Activated CD4-positive, alpha-beta memory T cell treated with anti-CD3 and anti-CD28 coated beads for 36 hours (primary cell): ENCODE measurements around the gene PPP6C. TPM values are rescaled to one million over a fixed set of nuclear protein-coding genes. Genes with fewer than 3 reads are reported as not detected.
"Not testable (repeated sequence)": the region's sequence is repeated elsewhere in the genome, so short reads cannot be mapped to it uniquely, and the experiment has no call there.

Experiments used
- CTCF ChIA-PET: fragments of 350-600 bp; sonication (Branson Sonifier 250); formaldehyde crosslinking; loops from one replicate; lab custom pipeline; 2021; ENCODE audit warnings: antibody characterized with exemption, inconsistent platforms; lab: Charles Lee
- POLR2A ChIA-PET: fragments of 350-600 bp; sonication (Branson Sonifier 250); formaldehyde crosslinking; loops from one replicate; lab custom pipeline; 2021; ENCODE audit warnings: antibody characterized with exemption; lab: Charles Lee
- DNase-seq: peaks from one replicate; pipeline ENCODE4 v3.0.0-alpha.2; 2020
- H3K27ac Mint-ChIP-seq: one replicate; pipeline ENCODE4 v1.8.0; 2021; ENCODE audit warnings: mixed read lengths
- H3K27me3 Mint-ChIP-seq: one replicate; pipeline ENCODE4 v1.8.0; 2021; ENCODE audit warnings: mixed read lengths
- H3K36me3 Mint-ChIP-seq: one replicate; pipeline ENCODE4 v1.8.0; 2021; ENCODE audit warnings: mixed read lengths
- H3K4me1 Mint-ChIP-seq: one replicate; pipeline ENCODE4 v1.8.0; 2021; ENCODE audit warnings: low read depth, mixed read lengths
- H3K4me3 Mint-ChIP-seq: one replicate; pipeline ENCODE4 v1.8.0; 2021; ENCODE audit warnings: mild to moderate bottlenecking, mixed read lengths
- H3K9me3 Mint-ChIP-seq: one replicate; pipeline ENCODE4 v1.8.0; 2021; ENCODE audit warnings: mixed read lengths
- intact Hi-C: fragments of 100-400 bp; cut with micrococcal nuclease; formaldehyde crosslinking; loops from one replicate; pipeline ENCODE4 v1.15.1; 2023
- total RNA-seq, 2 experiments: library from RNA; stranded (reverse); gene quantifications; one replicate each; pipeline ENCODE4 v1.2.3, GENCODE V29; 2021

Gene PPP6C
- total RNA-seq, 2 experiments from 2014 or later, result 46.7 to 47.4 TPM

GRCh38 chr9:125180876-125181275, 8.7 kb downstream of the PPP6C start:
- Mint-ChIP-seq H3K27ac (no peak overlapping the region), H3K27me3 (no peaks in the 10 kb centered on the region), H3K36me3 (peaks cover 22% of the 10 kb centered on the region), H3K4me3 (no peak overlapping the region), H3K4me1 (peaks cover 61% of the 10 kb centered on the region), H3K9me3 (peaks cover 5% of the 10 kb centered on the region)
- ChIA-PET CTCF (no interaction called here), POLR2A (no interaction called here)
- intact Hi-C loops, result no loop called here
- DNase-seq, result no peak

- DNase-seq, H3K4me3 Mint-ChIP-seq, H3K27me3 Mint-ChIP-seq, POLR2A ChIA-PET, H3K9me3 Mint-ChIP-seq, intact Hi-C loops: not testable (repeated sequence)
- peaks cover 58% of the 10 kb centered on the region for H3K4me1 Mint-ChIP-seq
- CTCF ChIA-PET, result interaction anchor here (0.6 kb wide), 1 partner anchor 22 kb away, joined by 3 read pairs; no protein-coding TSS in a partner anchor
- H3K27ac Mint-ChIP-seq, result peak overlapping the region; percentile 26
- peaks cover 22% of the 10 kb centered on the region for H3K36me3 Mint-ChIP-seq
Observed at GRCh38 chr9:125179776-125180175, 9.8 kb downstream of the PPP6C start.

GRCh38 chr9:125177888-125178287, 11.7 kb downstream of the PPP6C start:
- ChIA-PET CTCF (no interaction called here), POLR2A (no interaction called here)
- no peaks in the 10 kb centered on the region for H3K27me3 Mint-ChIP-seq
- peaks cover 18% of the 10 kb centered on the region for H3K36me3 Mint-ChIP-seq
- H3K27ac Mint-ChIP-seq, result no peak overlapping the region
- H3K4me3 Mint-ChIP-seq, result no peak overlapping the region
- H3K9me3 Mint-ChIP-seq, result peaks cover 2% of the 10 kb centered on the region
- intact Hi-C loops, result no loop called here
- DNase-seq, result no peak
- H3K4me1 Mint-ChIP-seq, result peaks cover 55% of the 10 kb centered on the region

DNA sequence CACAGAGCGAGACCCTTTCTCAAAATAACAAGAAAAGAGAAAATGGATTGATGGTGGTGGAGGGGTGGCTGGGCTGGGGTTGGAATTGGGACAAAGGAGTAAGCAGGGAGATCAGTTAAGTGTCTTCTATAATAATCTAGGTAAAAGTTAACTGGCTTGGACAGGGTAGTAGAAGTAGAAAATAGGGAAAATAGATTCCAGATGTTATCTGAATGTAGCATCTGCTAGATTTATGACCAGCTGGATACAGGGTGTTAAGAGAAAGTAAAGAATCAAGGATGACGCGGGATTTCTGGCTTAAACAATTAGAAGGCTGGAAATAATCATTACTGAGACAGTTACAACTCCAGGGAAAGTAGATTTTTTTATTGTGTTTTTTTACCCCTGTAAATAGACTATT, 13.0 kb downstream of the PPP6C start:
- CTCF ChIA-PET, result no interaction called here
- H3K27ac Mint-ChIP-seq, result no peak overlapping the region
- H3K27me3 Mint-ChIP-seq, result no peaks in the 10 kb centered on the region
- peaks cover 58% of the 10 kb centered on the region for H3K4me1 Mint-ChIP-seq
- H3K4me3 Mint-ChIP-seq, result no peak overlapping the region
- POLR2A ChIA-PET, result no interaction called here
- peaks cover 17% of the 10 kb centered on the region for H3K36me3 Mint-ChIP-seq
- no peak for DNase-seq
- intact Hi-C loops, result no loop called here
- no peaks in the 10 kb centered on the region for H3K9me3 Mint-ChIP-seq

GRCh38 chr9:125172031-125172755, 17.4 kb downstream of the PPP6C start:
- Mint-ChIP-seq H3K36me3 (peaks cover 22% of the 10 kb centered on the region), H3K27ac (peak overlapping the region; percentile 44), H3K4me1 (peaks cover 35% of the 10 kb centered on the region), H3K4me3 (no peak overlapping the region), H3K27me3 (no peaks in the 10 kb centered on the region), H3K9me3 (no peaks in the 10 kb centered on the region)
- intact Hi-C loops, result no loop called here
- CTCF ChIA-PET, result no interaction called here
- POLR2A ChIA-PET, result no interaction called here
- no peak for DNase-seq

DNA sequence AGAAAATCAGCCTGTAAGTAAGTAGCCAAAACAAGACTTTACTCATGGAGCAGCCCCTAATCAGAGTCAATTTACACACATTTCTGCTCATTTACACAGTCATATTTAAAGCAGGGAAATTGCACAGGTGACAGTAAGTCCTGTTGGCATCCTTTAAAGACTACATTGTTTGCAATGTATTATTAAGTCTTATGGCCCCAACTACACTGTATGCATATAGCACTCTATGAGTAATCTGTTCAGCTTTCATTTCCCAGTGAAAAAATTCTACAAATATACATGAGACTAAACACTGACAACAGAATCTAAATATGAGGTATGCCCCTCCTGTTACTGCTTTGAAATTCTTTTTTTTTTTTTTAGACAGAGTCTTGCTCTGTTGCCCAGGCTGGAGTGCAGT, 19.7 kb downstream of the PPP6C start:
- H3K27ac Mint-ChIP-seq, result no peak overlapping the region
- ChIA-PET POLR2A (no interaction called here), CTCF (no interaction called here)
- intact Hi-C loops, result no loop called here
- no peaks in the 10 kb centered on the region for H3K9me3 Mint-ChIP-seq
- DNase-seq, result no peak
- peaks cover 21% of the 10 kb centered on the region for H3K36me3 Mint-ChIP-seq
- H3K27me3 Mint-ChIP-seq, result no peaks in the 10 kb centered on the region
- peaks cover 34% of the 10 kb centered on the region for H3K4me1 Mint-ChIP-seq
- H3K4me3 Mint-ChIP-seq, result no peak overlapping the region

GRCh38 chr9:125166762-125167161, 22.8 kb downstream of the PPP6C start:
- no peak overlapping the region for H3K27ac Mint-ChIP-seq
- ChIA-PET CTCF (no interaction called here), POLR2A (no interaction called here)
- H3K4me3 Mint-ChIP-seq, result no peak overlapping the region
- H3K27me3 Mint-ChIP-seq, result no peaks in the 10 kb centered on the region
- intact Hi-C loops, result no loop called here
- no peak for DNase-seq
- no peaks in the 10 kb centered on the region for H3K9me3 Mint-ChIP-seq
- peaks cover 16% of the 10 kb centered on the region for H3K36me3 Mint-ChIP-seq
- H3K4me1 Mint-ChIP-seq, result peaks cover 15% of the 10 kb centered on the region

DNA sequence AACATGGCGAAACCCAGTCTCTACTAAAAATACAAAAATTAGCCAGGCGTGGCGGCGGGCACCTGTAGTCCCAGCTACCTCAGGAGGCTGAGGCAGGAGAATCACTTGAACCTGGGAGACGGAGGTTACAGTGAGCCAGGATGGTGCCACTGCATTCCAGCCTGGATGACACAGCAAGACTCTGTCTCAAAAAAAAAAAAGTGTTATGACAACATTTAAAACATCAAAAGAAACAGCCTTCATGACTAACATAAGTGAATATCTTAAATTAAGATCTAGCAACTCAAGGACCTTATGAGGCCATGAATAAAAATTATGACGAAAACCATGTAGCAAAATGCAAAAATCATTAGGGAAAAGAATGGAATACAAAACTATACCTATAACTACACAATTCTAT, 26.7 kb downstream of the PPP6C start:
- POLR2A ChIA-PET, CTCF ChIA-PET: not testable (repeated sequence)

GRCh38 chr9:125161284-125161918, 28.2 kb downstream of the PPP6C start:
- peaks cover 4% of the 10 kb centered on the region for H3K4me1 Mint-ChIP-seq
- ChIA-PET POLR2A (no interaction called here), CTCF (interaction anchor here (1.3 kb wide), 1 partner anchor 19 kb away, joined by 4 read pairs; the partner anchor contains the start of gene SCAI)
- H3K27me3 Mint-ChIP-seq, result no peaks in the 10 kb centered on the region
- H3K9me3 Mint-ChIP-seq, result no peaks in the 10 kb centered on the region
- H3K36me3 Mint-ChIP-seq, result peaks cover 6% of the 10 kb centered on the region
- intact Hi-C loops, result no loop called here
- H3K4me3 Mint-ChIP-seq, result no peak overlapping the region
- no peak for DNase-seq
- no peak overlapping the region for H3K27ac Mint-ChIP-seq

More for the DNA sequence above, 26.7 kb downstream of the PPP6C start:
- H3K4me1 Mint-ChIP-seq, H3K9me3 Mint-ChIP-seq, H3K27ac Mint-ChIP-seq, H3K4me3 Mint-ChIP-seq, H3K36me3 Mint-ChIP-seq, H3K27me3 Mint-ChIP-seq, DNase-seq, intact Hi-C loops: not testable (repeated sequence)

GRCh38 chr9:125160750-125161149, 28.9 kb downstream of the PPP6C start:
- intact Hi-C loops, result no loop called here
- DNase-seq, result no peak
- no peaks in the 10 kb centered on the region for H3K4me1 Mint-ChIP-seq
- H3K27ac Mint-ChIP-seq, result no peak overlapping the region
- ChIA-PET POLR2A (no interaction called here), CTCF (no interaction called here)
- H3K27me3 Mint-ChIP-seq, result no peaks in the 10 kb centered on the region
- H3K36me3 Mint-ChIP-seq, result peaks cover 6% of the 10 kb centered on the region
- no peak overlapping the region for H3K4me3 Mint-ChIP-seq
- H3K9me3 Mint-ChIP-seq, result no peaks in the 10 kb centered on the region

DNA sequence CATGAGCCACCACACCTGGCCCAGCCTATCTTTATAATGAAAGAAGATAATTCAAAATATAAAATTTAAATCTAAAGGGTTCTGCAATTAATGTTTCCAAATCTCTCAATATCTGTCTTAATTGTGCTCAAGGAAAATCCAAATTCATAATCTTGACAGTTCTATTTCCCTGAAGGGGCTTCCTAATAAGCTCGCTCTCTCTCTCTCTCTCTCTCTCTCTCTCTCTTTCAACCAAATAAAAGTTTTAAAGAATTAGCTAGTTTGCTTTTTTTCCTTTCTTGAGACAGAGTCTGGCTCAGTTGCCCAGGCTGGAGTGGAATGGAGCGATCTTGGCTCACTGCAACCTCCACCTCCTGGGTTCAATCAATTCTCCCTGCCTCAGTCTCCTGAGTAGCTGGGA, 33.1 kb downstream of the PPP6C start:
- POLR2A ChIA-PET, result no interaction called here
- CTCF ChIA-PET, result no interaction called here
- H3K9me3 Mint-ChIP-seq, result no peaks in the 10 kb centered on the region
- H3K4me1 Mint-ChIP-seq, result no peaks in the 10 kb centered on the region
- H3K27me3 Mint-ChIP-seq, result no peaks in the 10 kb centered on the region
- DNase-seq, result no peak
- H3K27ac Mint-ChIP-seq, result no peak overlapping the region
- intact Hi-C loops, result no loop called here
- no peak overlapping the region for H3K4me3 Mint-ChIP-seq
- peaks cover 16% of the 10 kb centered on the region for H3K36me3 Mint-ChIP-seq

- CTCF ChIA-PET, result no interaction called here
- POLR2A ChIA-PET, result no interaction called here
- DNase-seq, result no peak
- H3K9me3 Mint-ChIP-seq, result no peaks in the 10 kb centered on the region
- intact Hi-C loops, result no loop called here
- H3K27ac Mint-ChIP-seq, result no peak overlapping the region
- peaks cover 2% of the 10 kb centered on the region for H3K4me1 Mint-ChIP-seq
- H3K27me3 Mint-ChIP-seq, result no peaks in the 10 kb centered on the region
- H3K36me3 Mint-ChIP-seq, result peaks cover 18% of the 10 kb centered on the region
- no peak overlapping the region for H3K4me3 Mint-ChIP-seq
Observed at GRCh38 chr9:125153712-125154367, 35.8 kb downstream of the PPP6C start.
